NCI-H1436 (cell line): ENCODE measurements around the gene BMP7.

Experiments used
- DNase-seq: peaks from one replicate; lab custom pipeline; 2025; lab: John Stamatoyannopoulos, UW

The BMP7 gene

GRCh38 chr20:57266291-57267157 is at the start of gene BMP7:
BMP7 (minus strand) TSS chr20:57266641; CDS start chr20:57266122, 519 bp downstream.
- no peak for DNase-seq

GRCh38 chr20:57315976-57316480 is 49.6 kb upstream of the BMP7 start:
- no peak for DNase-seq

GRCh38 chr20:57315083-57315975 is 48.9 kb upstream of the BMP7 start:
- DNase-seq: no peak

- no peak for DNase-seq
Measured at GRCh38 chr20:57313951-57314350, 47.5 kb upstream of the BMP7 start.

- DNase-seq: no peak
Measured at GRCh38 chr20:57313230-57313629, 46.8 kb upstream of the BMP7 start.

- DNase-seq: no peak
Measured at GRCh38 chr20:57312138-57312537, 45.7 kb upstream of the BMP7 start.

- DNase-seq: no peak
Measured at GRCh38 chr20:57310821-57311514, 44.5 kb upstream of the BMP7 start.

- DNase-seq: no peak
Measured at GRCh38 chr20:57309544-57310115, 43.2 kb upstream of the BMP7 start.

- no peak for DNase-seq
Measured at GRCh38 chr20:57308451-57309271, 42.2 kb upstream of the BMP7 start.

GRCh38 chr20:57306747-57307146 is 40.3 kb upstream of the BMP7 start:
- DNase-seq: no peak

GRCh38 chr20:57301026-57301425 is 34.6 kb upstream of the BMP7 start:
- DNase-seq: no peak

- DNase-seq: no peak
Measured at GRCh38 chr20:57298457-57298856, 32.0 kb upstream of the BMP7 start.

GRCh38 chr20:57294550-57294949 is 28.1 kb upstream of the BMP7 start:
- no peak for DNase-seq

- DNase-seq: no peak
Measured at GRCh38 chr20:57293995-57294394, 27.6 kb upstream of the BMP7 start.

GRCh38 chr20:57292611-57293010 is 26.2 kb upstream of the BMP7 start:
- DNase-seq: no peak

- no peak for DNase-seq
Measured at GRCh38 chr20:57291694-57292093, 25.3 kb upstream of the BMP7 start.

- DNase-seq: no peak
Measured at GRCh38 chr20:57291003-57291402, 24.6 kb upstream of the BMP7 start.

- DNase-seq: no peak
Measured at GRCh38 chr20:57290178-57290484, 23.7 kb upstream of the BMP7 start.

GRCh38 chr20:57289391-57290177 is 23.1 kb upstream of the BMP7 start:
- DNase-seq: no peak

- DNase-seq: no peak
Measured at GRCh38 chr20:57288651-57289277, 22.3 kb upstream of the BMP7 start.
